NCI-H82 (cell line): ENCODE data around the gene SETBP1.

Source experiments
- DNase-seq: peaks from one replicate; lab custom pipeline; 2025; lab: John Stamatoyannopoulos, UW

The SETBP1 gene

GRCh38 chr18:44841752-44842587 is 161.3 kb downstream of the SETBP1 start:
- no peak for DNase-seq

- no peak for DNase-seq
These were observed 162.1 kb downstream of the SETBP1 start for GRCh38 chr18:44842588-44843412.

- no peak for DNase-seq
These were observed 163.8 kb downstream of the SETBP1 start for GRCh38 chr18:44844486-44844885.

- no peak for DNase-seq
These were observed 165.8 kb downstream of the SETBP1 start for GRCh38 chr18:44846450-44846849.

GRCh38 chr18:44848644-44849335 is 168.1 kb downstream of the SETBP1 start:
- peak; percentile 68 for DNase-seq

GRCh38 chr18:44849361-44849760 is 168.7 kb downstream of the SETBP1 start:
- DNase-seq, result no peak

- DNase-seq, result no peak
These were observed 169.3 kb downstream of the SETBP1 start for GRCh38 chr18:44850001-44850400.

GRCh38 chr18:44851856-44852621 is 171.4 kb downstream of the SETBP1 start:
- DNase-seq, result peak; percentile 96

GRCh38 chr18:44852818-44853217 is 172.1 kb downstream of the SETBP1 start:
- peak; percentile 59 for DNase-seq

- DNase-seq, result no peak
These were observed 172.7 kb downstream of the SETBP1 start for GRCh38 chr18:44853430-44853829.

GRCh38 chr18:44855681-44856080 is 175.0 kb downstream of the SETBP1 start:
- DNase-seq, result no peak

GRCh38 chr18:44856157-44856556 is 175.5 kb downstream of the SETBP1 start:
- peak; percentile 65 for DNase-seq

GRCh38 chr18:44857081-44857480 is 176.4 kb downstream of the SETBP1 start:
- DNase-seq, result no peak

- DNase-seq, result no peak
These were observed 177.2 kb downstream of the SETBP1 start for GRCh38 chr18:44857744-44858491.

- no peak for DNase-seq
These were observed 178.6 kb downstream of the SETBP1 start for GRCh38 chr18:44859263-44859662.

GRCh38 chr18:44859751-44860439 is 179.2 kb downstream of the SETBP1 start:
- DNase-seq, result peak; percentile 77

- DNase-seq, result no peak
These were observed 181.4 kb downstream of the SETBP1 start for GRCh38 chr18:44862112-44862511.

- no peak for DNase-seq
These were observed 185.4 kb downstream of the SETBP1 start for GRCh38 chr18:44866103-44866502.

GRCh38 chr18:44869533-44869932 is 188.8 kb downstream of the SETBP1 start:
- DNase-seq, result no peak
